Posterior vena cava (tissue), 2 donors: ENCODE data around the gene KPNA6. TPM values are rescaled to one million over a fixed set of nuclear protein-coding genes. Genes with fewer than 3 reads are reported as not detected.

ENCODE experiments used
- DNase-seq: peaks from one replicate; pipeline ENCODE4 v3.0.0-alpha.2; 2020; ENCODE audit warnings: low spot score
- intact Hi-C, 2 donors: fragments of 100-400 bp; cut with DNase I; formaldehyde crosslinking; loops; one replicate each; pipeline versions ENCODE4 v1.14.1 to v1.14.2; 2022 to 2023
- total RNA-seq, 2 donors: library from RNA; stranded (reverse); fragmentation: NEBNext Ultra II Directional; extraction: Animal tissue kit (Norgen Biotek cat#: 25700); gene quantifications; one replicate each; pipeline ENCODE4 v1.2.1, GENCODE V29; 2021
- donor health status: DM: yes; HTN: yes; CAD: no.
- donor health status: DM: yes; HTN: yes; CAD: no.

Gene KPNA6
- total RNA-seq, 2 donors from 2014 or later, result 60.7 to 66.3 TPM

DNA sequence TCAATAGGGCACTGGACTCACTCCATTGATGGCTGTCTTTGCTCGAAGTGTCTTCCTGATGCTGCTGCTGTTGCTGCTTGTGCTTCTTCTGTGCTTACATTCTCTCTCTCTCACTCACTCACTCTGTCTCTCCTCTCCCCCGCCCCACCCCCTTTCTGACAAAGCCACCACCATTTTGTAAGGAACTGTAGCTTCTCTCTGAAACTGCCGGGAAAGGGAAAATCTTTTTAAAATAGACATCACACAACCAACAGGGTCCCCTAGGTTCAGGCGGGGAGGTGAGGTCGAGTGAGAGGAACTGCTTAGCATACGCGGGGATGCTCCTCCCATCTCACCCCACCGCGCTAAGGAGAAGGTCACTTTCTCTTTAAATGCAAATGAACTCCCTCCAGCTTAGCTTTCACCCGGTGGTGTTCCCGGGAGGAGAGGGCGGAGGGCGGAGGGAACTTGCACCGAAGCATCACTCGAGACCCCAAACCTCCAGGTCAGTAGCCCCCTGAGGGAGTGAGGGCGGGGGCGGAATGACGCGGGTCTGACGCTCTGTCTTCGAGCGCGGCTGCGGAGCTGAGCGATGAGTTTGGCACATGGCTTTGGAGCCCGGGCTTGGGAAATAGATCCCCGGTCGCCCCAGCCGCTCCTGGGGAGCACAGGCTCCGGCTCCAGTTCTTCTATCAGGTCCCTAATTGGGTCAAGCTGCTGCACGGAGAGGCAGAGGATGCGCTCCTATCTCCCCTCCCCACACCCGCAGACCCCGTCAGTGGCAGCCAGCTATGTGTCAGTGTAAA is 92.6 kb downstream of the KPNA6 start, which contains the start of gene CCDC28B:
Gene CCDC28B, plus strand, starts transcription at position 370 of the 785 bp plus-strand sequence. CDS start 1,341 bp downstream, outside the sequence.
- intact Hi-C loops, result no loop called here

GRCh38 chr1:32201011-32201855 is 93.4 kb downstream of the KPNA6 start:
- DNase-seq, result peak; percentile 90

More for the DNA sequence above, 92.6 kb downstream of the KPNA6 start, which contains the start of gene CCDC28B:
- peak; percentile 94 for DNase-seq

GRCh38 chr1:32204943-32205361 is 97.1 kb downstream of the KPNA6 start:
- no peak for DNase-seq
- intact Hi-C loops, result loop anchor here in 1 of 2 donors (5.0 kb wide), 1 partner anchor 1402 kb away; no protein-coding TSS in a partner anchor

More at GRCh38 chr1:32201011-32201855, 93.4 kb downstream of the KPNA6 start:
- intact Hi-C loops, result no loop called here

DNA sequence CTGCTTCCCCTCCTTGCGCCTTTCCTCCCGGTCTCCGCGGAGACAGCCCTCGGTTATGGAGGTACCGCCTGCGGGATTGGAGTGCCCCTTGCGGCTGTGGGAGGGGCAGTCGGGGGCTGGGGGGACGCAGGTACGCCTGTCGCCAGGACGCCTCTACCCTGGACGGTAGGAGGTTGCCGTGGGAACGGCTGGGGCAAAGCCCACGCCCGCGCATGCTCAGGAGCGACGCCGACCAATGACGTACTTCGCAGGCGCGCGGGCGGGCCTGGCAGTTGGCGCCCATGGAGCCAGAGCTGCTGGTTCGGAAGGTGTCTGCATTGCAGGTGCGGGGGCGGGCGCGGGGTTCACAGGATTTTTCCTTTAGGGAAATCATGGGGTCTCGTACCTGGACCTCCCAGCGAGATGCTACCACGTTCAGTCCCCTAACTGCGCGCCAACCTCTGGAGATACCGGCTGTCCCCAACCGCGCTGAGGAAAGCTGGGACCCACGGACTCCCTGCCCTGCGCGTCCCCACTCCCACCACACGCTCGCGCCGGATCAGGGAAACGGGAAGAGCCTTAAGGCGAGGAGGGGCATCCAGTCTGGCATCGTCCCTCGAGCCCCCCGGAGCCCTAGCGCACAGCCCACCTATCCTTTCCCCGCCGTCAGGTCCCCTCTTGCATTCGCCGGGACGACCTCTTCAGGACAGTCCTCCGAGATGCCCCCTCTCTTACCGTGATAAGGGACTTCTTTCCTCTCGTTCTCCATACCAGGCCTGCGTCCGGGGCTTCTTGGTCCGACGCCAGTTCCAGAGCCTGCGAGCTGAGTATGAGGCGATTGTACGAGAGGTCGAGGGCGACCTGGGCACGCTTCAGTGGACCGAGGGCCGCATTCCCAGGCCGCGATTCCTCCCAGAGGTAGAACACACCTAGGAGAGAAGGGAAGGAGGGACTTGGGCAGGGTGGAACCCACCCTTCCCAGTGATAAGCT is 97.8 kb downstream of the KPNA6 start, which contains the start of gene IQCC:
Gene IQCC, plus strand, starts transcription at position 271 of the 970 bp plus-strand sequence. Its CDS starts 11 bp downstream, at position 282.
- intact Hi-C loops, result loop anchor here in 1 of 2 donors (5.0 kb wide), 1 partner anchor 1402 kb away; no protein-coding TSS in a partner anchor

GRCh38 chr1:32208469-32208868 is 100.6 kb downstream of the KPNA6 start:
- no peak for DNase-seq
- intact Hi-C loops, result loop anchor here in 1 of 2 donors (5.0 kb wide), 1 partner anchor 1399 kb away; no protein-coding TSS in a partner anchor

More for the DNA sequence above, 97.8 kb downstream of the KPNA6 start, which contains the start of gene IQCC:
- DNase-seq, result peak; percentile 96

DNA sequence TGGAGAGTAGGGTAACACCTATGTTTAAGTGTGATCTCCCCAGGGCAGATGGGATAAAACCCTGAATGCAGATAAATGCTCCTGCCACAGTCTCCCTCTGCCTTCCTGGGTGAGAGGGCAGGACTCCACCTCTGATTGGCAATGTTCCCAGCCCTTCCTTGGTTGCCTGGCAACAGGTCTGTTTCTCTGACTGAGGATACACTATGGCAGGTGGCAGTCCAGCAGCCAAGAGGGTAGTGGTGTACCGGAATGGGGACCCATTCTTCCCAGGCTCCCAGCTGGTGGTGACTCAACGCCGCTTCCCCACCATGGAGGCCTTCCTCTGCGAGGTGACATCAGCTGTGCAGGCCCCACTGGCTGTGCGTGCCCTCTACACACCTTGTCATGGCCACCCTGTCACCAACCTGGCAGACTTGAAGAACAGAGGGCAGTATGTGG is 101.1 kb downstream of the KPNA6 start, which contains the start of gene DCDC2B:
Gene DCDC2B, plus strand, starts transcription at position 199 of the 438 bp plus-strand sequence. Its CDS starts 5 bp downstream, at position 204.
- DNase-seq, result no peak
- intact Hi-C loops, result loop anchor here in 1 of 2 donors (5.0 kb wide), 1 partner anchor 1398 kb away; no protein-coding TSS in a partner anchor

DNA sequence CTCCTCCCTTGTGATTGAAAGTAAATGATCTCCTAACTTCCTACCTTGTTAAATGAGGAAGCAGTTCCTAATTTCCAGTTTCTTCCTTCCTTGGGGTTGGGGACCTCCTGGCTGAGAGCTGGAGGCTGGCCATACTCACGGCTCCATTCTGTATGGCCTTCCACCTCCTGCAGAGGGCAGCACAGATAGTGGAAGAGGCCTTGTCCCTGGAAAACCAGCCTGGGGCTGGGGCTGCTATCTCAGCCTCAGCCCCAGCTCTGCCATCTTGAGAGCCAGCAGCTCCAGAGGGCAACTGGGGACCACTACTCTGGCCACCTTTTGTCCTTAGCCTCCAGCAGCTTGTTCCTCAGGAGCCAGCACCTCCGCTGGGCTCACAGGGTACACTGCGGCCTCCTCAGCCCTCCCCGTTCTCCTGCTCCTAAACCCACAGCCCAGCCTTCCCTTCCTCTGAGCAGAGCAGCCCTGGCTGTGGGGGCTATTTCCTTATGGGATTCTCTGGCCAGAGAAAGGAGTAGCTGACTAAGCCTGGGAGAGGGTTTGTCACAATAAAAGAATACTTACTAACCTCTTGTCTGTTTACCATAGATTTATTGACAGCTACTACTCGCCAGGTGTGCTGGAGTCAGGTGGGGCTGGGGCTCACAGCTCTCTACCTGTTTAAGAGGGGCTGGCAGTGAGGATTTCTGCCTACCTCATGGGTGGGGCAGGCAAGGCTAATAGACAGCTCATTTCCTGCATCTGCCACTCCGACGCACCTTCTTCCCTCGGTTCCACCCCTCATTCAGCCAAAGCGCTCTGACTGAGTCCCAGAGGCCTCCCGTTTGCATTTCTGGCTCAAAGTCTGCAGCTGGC is 108.0 kb downstream of the KPNA6 start:
- no peak for DNase-seq
- intact Hi-C loops, result no loop called here

DNA sequence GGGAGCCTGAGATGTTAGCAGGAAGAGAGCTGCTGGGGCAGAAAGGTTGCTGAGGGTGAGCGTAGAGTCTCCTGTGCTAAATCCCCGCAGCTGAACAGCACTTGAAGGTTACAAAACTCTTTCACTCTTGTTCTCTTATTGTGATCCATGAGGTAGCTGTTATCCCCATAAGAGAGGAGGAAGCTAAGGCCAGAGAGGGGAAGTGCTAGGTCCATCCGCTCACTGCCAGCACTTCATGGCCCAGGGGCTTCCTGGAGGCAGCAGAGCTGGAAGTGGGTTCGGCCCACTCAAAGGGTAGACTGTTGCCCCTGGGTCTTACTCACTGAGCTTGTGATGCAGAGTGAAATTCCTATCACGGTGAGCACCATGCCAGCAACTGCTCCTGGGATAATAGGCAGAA is 108.7 kb downstream of the KPNA6 start:
- intact Hi-C loops, result no loop called here
- DNase-seq, result no peak

- intact Hi-C loops, result no loop called here
- no peak for DNase-seq
Observed at GRCh38 chr1:32219022-32219421, 111.2 kb downstream of the KPNA6 start.

DNA sequence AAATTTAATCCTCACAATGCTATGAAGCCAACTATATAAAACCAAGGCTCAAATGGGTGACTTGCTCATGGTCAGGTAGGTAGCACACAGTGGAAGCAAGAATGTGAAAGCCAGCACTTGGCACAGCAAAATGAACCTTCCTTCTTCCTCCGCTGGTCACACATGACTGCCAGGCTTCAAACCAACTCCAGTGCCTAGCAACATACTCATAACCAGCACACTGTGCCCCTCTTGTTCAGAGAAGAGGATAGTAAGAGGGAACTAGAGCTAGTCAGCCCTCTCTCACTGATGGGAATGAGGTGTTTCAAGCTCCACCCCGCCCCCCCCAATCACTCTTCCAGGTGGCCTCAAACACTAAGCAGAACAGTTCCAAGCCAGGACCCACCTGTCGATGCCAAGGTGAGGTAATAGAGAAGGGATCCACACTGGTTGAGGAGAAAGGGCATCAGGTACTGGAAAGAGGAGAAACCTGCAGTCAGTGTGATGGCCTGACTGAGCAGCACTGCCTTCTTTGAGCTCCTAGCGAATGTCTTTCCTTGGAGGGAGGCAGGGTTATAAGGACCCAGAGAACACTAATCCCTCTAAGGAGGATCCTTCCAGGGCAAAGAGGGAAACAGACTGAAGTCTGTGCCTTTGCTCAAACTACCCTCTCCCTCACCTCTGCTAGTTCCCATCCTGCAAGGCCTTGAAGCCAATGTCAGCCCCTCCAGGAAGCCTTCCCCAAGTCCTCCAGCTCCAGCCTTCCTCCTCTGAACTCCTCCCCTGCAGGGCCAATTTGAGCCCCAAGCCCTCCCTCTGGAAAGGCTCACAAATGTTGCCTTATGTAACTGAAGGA is 113.1 kb downstream of the KPNA6 start:
- intact Hi-C loops, result no loop called here
- DNase-seq, result no peak

DNA sequence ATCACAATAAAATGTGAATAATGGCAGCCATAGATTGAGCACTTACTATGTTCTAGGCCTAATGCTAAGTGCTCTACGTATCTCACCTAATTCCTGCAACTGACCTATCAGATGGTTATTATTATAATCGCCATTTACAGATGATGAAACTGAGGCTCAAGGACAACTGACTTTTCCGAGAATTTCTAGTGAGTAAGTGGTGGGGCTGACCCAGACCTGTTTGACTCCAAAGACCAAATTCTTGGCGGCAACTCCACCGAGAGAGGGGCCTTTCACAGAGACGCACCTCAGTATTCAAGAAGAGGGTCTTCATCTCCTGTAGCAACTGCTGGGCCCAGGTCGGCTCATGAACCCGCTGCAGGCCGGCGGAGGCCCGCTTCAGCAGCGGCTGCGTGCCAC is 113.7 kb downstream of the KPNA6 start:
- DNase-seq, result no peak

GRCh38 chr1:32221980-32222755 is 114.3 kb downstream of the KPNA6 start, which contains the start of the genes EIF3I and TMEM234:
Gene EIF3I (plus strand): TSS chr1:32222407. CDS start chr1:32222442, 35 bp downstream.
Gene TMEM234 (minus strand): TSS chr1:32222353. CDS start chr1:32222322, 31 bp downstream.
- intact Hi-C loops, result no loop called here
- DNase-seq, result peak; percentile 98

More for the DNA sequence above, 113.7 kb downstream of the KPNA6 start:
- intact Hi-C loops, result no loop called here

DNA sequence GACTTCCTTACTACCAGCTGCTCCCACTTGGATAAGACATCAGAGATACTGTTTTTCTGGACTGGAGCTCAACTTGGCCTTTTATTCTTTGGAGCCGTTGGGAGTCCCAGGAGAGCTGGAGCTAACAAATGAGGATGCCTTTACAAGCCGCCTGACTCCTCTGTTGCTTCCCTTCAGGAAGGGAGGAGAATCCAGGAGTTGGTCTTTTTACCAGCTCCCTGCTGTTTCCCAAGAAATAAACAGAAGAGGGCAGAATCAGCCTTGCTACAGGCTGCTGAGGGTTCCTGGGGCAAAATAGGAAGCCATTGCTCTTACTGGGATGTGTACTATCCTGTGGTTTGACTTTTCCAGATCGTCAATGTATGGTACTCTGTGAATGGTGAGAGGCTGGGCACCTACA is 115.8 kb downstream of the KPNA6 start:
- intact Hi-C loops, result no loop called here
- no peak for DNase-seq

DNA sequence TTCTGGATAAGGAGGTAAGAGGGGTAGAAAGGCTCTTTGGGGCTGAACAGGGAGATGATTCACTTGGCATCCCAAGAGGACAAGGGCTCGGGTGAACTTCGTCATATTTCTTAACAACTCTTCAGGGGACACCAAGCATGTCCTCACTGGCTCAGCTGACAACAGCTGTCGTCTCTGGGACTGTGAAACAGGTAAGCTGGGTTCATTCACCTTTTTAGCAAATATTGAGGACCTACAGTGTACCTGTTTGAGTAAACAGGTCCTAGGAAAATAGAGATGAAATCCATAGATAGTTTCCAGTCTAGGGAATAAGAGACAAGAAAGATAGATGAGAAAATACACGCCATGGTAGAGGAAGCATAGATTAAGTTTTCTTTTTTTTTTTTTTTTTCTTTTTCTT is 116.4 kb downstream of the KPNA6 start:
- DNase-seq, result no peak
- intact Hi-C loops, result no loop called here
